HG03378 (cell line): Measurements from ENCODE around the gene ATAT1.

Experiments used
- ATAC-seq: cut with Tn5 transposase; IDR thresholded peaks from one replicate; pipeline ENCODE4 v1.9.1; 2021; ENCODE audit warnings: mild to moderate bottlenecking, moderate library complexity; ENCODE audit not compliant: unreplicated experiment

The ATAT1 gene

GRCh38 chr6:30612687-30613248 lies 13.9 kb upstream of the ATAT1 start:
- ATAC-seq, result no peak

GRCh38 chr6:30613251-30614043 lies 13.2 kb upstream of the ATAT1 start:
- ATAC-seq, result no peak

- ATAC-seq, result no peak
Observed at GRCh38 chr6:30614044-30614842, 12.4 kb upstream of the ATAT1 start.

- peak; percentile 38 for ATAC-seq
Observed at GRCh38 chr6:30614843-30615218, 11.8 kb upstream of the ATAT1 start.

- ATAC-seq, result no peak
Observed at GRCh38 chr6:30615219-30615957, 11.3 kb upstream of the ATAT1 start.

GRCh38 chr6:30615958-30616810 lies 10.5 kb upstream of the ATAT1 start:
- no peak for ATAC-seq

- ATAC-seq, result peak; percentile 67
Observed at GRCh38 chr6:30616811-30617564, 9.7 kb upstream of the ATAT1 start, which contains the start of gene PPP1R10. Gene PPP1R10 (minus strand): TSS chr6:30617243. CDS start chr6:30609944, 7,299 bp downstream.

GRCh38 chr6:30617565-30618269 lies 9.0 kb upstream of the ATAT1 start, which contains the start of gene MRPS18B:
Gene MRPS18B (plus strand): TSS chr6:30617840. CDS start chr6:30617866, 26 bp downstream.
- ATAC-seq, result peak; percentile 52

- ATAC-seq, result no peak
Observed at GRCh38 chr6:30618270-30618797, 8.3 kb upstream of the ATAT1 start.

GRCh38 chr6:30619561-30619960 lies 7.1 kb upstream of the ATAT1 start:
- ATAC-seq, result no peak

GRCh38 chr6:30625511-30625910 lies 1.2 kb upstream of the ATAT1 start:
- no peak for ATAC-seq

- no peak for ATAC-seq
Observed at GRCh38 chr6:30635834-30636233, 9.2 kb downstream of the ATAT1 start.

- no peak for ATAC-seq
Observed at GRCh38 chr6:30640481-30640880, 13.8 kb downstream of the ATAT1 start.

- no peak for ATAC-seq
Observed at GRCh38 chr6:30641048-30641447, 14.4 kb downstream of the ATAT1 start.

- no peak for ATAC-seq
Observed at GRCh38 chr6:30643656-30644055, 17.0 kb downstream of the ATAT1 start.

GRCh38 chr6:30644769-30645168 lies 18.1 kb downstream of the ATAT1 start:
- no peak for ATAC-seq

- no peak for ATAC-seq
Observed at GRCh38 chr6:30645989-30646388, 19.3 kb downstream of the ATAT1 start.

- no peak for ATAC-seq
Observed at GRCh38 chr6:30646450-30647241, 20.0 kb downstream of the ATAT1 start, which contains the start of gene C6orf136. Gene C6orf136 (plus strand): TSS chr6:30647133. CDS start chr6:30647232, 99 bp downstream.
